ENCODE measurements around the gene SYT8.

SYT8 gene

DNA sequence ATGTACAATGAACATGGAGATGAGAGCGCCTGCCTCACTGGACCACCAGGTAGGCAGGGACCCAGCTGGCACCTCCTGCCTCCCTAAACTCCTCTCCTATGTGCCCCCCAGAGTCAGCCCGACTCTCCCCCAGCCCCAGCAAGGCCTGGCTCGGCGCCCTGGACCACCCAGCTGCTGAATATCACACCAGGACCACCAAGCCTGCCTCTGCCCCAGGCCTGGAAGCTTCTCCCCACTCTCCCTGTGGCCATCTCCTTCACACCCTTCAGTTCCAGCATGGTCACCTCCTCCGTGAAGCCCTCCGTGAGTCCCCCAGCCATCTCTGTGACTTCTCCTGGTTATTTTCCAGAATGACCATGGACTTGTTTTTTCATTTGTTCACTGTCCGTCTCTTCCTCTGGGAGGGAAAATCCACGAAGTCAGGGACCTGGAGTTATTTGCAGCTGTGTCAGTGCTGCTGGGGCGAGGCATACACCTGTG lies 11.7 kb downstream of the SYT8 start:
- DNase-seq = no peak

DNA sequence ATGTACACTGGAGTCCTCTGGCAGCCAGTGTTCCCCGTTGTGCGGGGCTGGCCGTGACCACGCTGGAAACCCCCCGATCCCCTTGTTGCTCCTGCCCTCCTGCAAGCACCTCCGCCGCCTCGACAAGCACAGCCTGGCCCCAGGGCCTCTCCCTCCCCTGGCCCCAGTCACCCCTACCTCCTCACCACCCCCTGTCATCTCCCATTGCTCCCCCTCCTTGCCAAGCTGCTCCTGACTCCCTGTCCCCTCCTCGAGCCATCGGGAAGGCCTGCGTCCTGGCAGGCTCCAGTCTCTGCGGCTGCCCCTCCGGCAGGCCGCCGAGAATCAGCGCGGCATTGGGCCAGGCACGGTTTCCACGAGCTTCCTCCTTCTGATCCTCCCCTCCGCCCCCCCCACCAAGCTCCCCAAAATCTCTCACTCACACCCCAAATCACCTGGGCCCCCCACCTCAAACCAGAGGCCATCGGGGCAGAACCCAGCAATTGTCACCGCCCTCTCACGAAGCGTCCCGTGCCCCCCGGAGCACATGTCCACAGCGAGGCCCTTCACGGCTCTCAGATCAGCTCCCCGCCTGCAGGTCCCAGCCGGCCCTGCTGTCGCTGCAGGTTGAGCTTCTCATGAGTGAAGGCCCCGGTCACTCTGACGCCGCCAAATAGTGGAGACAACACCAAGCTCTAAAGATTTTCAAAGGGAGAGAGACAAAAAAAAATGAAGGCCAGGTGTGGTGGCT lies 12.4 kb downstream of the SYT8 start:
- no peak for DNase-seq

DNA sequence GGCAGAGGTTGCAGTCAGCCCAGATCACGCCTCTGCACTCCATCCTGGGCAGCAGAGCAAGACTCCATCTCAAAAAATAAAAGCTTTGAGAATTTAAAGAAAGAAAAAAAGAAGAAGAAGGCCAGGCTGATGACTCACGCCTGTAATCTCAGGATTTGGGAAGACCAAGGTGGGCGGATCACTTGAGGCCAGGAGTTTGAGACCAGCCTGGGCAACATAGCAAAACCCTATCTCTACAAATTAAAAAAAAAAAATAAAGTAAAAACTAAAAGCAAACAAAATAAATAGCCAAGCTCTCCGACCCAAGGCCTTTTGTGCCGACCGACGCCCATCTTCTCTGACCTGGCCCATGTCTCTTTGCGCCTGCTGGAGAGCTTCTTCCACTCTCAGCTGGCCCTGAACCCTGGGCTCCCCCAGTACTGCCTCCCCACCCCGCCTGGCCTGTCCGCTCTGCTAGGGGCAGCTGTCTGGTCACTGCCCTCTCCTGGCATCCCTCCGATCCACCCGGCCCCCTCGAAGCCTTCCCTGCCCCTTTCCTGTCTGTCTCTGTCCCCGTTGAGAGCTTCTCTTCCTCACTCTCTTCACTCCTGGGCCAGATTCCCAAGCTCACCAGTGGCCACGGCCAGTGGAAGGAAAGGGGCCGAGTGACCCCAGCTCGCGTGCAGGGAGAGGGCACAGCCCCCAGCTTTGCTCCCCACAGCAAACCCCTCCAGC lies 13.3 kb downstream of the SYT8 start:
- DNase-seq = no peak

DNA sequence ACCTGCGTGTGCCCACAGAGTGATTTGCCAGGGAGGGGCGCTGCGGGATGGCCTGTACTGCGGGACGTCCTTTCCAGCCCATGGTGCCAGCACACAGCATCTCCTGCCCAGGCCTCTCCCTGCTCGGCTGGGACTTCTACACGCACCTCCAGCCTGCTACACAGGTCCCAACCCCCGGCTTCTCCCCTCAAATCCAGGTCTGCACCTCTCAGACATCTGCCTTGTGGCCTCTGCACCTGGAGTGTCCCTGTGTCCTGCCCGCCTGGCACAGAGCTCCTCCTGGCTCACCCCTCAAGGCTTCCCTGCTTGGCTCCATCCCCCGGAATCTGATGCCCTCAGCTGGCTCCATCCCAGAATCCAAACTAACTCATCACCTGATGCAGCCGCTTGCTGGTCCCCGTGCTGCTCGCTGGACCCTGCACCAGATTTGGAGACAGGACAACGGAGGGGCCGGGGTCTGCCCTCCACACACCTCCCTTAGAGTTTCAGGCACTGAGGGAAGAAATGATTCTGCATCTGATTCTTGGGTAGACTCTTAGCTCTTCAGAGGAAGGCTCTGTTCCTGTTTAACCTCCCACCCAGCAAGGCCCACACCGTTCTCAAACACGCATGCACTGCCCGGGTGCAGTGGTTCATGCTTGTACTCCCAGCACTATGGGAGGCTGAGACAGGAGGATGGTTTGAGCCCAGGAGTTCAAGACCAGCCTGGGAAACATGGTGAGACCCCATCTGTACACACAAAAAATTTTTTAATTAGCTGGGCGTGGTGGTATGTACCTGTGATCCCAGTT lies 14.0 kb downstream of the SYT8 start:
- DNase-seq = no peak

DNA sequence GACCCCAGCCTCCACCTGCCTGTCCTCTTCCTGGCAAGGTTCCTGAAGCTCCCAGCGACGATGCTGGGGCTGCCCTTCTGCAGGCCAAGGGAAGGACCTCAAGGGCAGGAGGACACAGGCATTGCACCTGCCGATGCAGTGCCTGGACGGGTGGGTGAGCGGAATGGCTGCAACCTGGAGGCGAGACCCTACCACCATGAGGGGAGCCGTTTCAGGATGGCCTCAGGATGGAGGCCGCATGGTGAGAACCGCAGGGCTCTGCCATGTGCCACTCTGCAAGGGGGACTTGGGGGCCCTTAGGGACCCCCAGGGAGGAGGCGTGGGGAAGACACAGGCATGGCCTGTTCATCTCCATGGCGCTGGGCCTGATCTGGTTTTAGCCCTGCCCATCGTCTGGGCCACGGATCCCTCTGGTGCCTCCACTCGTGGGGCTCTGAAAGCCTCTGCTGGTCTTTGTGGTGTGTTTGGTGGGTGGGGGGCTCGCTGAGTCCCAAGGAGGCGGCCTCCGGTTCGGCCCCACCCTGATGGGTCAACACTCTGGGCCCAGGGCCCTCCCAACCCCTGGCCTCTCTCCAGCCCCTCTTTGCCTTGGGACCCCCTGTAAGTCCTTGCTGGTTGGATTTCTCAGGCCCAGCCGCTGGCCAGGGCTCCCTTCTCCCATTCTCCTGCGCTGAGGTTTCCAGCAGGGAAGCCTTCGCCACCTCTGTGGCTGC lies 16.8 kb downstream of the SYT8 start:
- DNase-seq = no peak

DNA sequence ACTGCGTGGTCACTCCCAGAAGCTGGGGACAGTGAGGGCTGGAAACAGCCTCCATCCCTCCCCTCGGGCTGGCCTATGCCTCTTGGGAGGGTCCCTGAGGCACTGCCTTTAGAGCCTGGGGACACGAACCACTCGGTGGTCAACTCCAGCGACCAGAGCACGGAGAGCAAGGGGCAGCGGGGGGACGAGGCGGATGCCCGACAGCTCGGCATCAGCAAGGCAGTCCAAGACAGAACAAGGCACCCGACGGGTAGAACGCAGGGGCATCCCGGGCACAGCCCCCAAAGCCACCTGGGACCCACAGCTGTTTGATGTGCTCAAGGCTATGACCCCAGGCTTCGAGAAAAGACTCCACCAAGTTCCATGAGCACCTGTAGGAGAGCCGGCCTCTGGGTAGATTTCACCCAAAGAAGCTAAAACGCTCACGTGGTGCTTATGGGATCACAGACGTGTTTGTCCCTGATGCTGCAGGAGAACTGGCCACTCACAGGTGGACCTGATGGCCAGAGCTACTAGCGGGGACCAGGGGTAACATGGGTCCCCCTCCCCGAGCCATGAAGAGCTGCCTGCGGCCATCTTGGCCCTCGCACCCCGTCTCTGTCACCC lies 17.6 kb downstream of the SYT8 start:
- no peak for DNase-seq

DNA sequence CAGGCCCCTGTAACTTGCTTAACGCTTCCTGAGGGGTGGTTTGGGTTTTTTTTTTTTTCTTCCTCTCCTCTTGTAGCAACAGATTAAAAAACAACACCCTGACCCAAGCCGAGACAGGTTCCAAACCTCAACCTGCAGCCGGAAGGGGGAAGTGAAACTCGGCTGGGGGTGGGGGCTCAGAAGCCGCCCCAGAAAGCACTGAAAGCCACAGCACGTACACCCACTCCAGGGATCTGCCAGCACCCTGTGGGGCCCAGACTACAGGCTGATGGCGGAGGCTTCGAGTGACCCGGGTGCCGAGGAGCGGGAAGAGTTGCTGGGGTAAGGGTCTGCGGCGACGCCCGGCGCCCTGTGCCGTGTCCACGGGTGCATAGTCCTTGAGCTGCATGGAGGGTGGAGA lies 18.1 kb downstream of the SYT8 start, which contains the start of gene LSP1:
Gene LSP1 (plus strand): TSS at position 208 of the 400 bp plus-strand sequence. CDS start 61 bp downstream, at position 269.
- DNase-seq = peak; percentile 94

DNA sequence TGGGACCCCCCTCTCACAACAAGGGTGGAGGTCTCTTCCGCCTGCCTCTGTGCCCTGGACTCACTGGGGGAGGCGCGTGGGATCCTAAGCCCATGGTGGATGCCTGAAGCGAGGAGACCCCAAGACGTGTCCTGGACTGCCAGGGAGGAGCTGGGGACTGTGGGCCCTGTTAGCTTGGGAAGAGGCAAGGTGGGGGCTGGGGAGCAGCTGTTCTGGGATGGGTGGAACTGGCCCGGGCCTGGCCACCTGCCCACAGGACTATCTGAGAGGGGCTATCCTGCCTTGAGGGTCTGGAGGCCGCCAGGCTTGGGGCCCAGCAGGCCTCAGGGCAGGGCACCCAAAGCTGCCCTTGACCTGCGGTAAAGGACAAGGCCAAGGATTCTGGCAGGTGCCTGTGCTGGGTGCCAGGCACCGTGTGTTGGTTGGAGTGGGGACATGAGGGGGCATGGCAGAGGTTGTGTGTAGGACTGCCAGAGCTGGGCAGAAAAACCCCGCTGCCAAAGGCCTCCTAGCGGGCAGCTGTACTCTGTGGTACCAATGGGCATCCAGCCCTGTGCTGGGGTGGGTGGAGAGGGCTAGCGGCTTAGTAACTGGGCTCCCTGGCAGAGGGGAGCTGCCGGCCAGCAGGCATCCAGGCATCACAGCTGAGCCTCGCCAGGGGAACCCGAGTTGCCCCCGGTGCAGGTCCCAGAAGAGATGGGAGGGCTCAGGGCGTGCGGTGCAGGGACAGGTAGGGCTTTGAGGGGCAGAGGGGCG lies 18.8 kb downstream of the SYT8 start:
- DNase-seq = no peak

DNA sequence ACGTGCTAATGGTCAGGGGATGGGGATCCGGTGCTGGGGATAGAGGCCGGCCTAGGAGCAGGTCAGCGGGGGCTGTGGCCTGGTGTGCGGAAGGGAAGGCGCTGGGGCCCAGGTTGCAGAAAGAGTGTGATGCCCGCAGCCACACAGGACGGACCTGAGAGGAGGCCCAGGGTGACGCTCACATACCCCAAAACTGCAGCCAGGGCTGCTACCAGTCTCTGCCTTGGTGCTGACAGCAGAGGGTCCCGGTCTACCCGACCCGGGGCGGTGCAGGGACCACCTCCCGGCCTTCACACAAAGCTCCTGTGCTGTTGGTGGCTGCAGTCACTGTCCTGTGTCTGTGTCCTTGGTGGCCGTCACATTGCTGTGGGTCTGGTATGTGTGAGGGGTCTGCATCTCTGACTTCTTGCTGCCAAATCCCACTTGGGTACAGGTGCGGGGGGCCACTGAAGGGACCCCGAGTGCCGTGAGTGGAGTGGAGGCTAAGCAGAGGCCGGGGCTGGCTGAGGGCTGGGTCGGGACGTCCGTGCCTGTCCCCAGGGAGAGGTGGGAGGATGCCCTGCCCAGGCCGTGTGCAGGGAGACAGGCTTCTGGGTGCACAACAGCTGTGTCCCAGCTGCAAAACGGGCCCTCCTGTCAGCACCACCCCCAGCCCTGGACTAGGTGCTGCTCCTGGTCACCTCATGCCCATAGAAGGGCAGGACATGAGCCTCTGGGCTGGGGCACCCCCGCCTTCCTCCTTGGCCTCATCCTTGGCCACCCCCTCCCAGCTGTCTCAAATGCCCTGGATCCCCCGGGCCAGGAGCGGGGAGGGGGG lies 19.6 kb downstream of the SYT8 start:
- peak; percentile 29 for DNase-seq

DNA sequence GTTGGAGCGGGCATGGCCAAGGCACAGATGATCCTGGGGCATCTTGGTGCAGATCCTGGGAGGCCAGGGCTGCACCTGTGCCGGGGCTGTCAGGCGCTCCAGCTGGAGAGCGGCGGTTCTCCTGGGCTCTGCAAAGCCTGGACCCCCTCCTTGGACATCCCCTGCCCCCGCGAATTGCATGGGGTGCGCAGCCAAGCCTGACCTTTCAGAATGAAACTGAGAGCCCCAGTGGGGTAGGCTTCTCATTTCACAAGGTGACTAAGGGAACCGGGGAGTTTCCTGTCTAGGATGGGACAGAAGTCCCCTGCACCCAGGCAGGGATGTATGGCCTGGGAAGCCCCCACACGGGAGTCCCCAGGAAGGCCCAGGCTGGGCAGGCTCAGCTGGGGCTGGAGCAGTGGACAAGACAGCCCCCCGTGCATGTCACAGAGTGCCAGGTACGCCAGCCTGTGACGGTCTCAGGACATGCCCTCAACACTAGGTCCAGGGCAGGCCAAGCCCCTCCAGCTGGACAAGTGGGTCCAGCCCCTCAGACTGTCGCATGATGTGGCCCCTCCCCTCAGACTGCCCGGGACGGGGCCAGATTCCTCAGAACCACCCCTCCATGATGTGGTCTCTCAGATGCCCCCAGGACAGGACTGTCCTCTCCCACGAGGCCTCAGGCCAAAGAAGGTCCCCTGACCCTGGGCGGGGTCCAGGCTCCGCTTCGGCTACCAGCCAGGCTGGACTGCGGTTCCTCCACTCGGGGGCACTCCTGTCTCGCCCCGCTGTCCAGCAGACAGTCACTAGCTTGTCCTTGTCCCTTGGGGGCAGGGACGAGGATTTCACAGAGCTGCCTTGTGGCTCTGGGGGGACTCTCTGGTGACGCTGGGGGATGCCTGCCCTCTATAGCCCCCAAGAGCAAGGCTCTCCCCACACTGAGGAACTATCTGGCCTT lies 20.4 kb downstream of the SYT8 start:
- DNase-seq = peak; percentile 77

DNA sequence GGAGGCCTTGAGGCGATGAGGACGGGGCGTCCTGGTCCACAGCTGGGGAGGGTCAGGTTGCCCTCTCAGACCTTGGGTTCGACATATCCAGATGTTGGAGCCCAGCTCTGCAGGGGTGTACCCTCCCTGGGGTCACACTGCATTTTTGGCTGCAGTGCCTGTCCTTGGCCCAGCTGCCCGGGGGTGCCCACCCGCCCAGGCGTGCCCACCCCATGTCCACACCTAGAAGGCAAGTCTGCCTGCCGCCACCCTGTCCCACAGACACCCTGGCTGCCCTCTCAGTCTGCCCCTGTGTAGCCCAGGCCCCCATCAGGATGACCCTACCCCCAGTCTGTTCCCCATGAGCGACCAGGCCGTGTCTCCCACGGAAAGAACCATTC lies 21.1 kb downstream of the SYT8 start:
- DNase-seq = no peak

DNA sequence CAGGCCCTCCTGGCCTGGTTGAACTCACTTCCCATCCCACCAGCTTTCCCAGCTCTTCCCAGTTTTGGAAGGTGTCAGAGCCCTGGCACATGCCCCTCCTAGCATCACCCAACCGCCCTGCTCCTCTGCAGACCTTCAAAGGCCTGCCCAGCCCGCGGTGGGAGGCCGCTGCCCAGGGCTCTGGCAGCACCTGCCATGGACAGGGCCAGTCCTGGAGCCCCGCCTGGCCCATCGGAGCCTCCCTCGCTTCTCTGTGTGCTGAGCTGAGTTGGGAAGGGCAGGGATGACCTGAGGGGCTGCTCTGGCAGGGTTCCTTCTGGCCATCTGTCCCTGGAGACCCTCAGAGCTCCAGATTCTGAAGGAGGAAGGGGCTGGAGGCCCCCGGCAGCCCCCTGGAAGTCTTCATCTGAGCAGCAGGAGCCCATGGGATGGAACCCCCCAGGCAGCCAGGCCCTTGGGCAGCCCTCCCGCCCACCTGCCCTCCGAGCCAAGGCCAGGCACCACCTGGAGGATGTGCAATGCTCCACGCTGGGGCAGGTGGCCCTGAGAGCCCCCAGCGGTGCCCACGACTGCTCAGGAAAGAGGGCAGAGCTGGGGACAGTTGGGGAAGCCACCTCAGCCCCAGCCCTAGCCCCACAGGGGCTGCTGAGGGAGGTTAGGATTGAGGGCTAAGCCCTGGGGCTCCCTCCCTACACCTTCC lies 21.7 kb downstream of the SYT8 start:
- no peak for DNase-seq

DNA sequence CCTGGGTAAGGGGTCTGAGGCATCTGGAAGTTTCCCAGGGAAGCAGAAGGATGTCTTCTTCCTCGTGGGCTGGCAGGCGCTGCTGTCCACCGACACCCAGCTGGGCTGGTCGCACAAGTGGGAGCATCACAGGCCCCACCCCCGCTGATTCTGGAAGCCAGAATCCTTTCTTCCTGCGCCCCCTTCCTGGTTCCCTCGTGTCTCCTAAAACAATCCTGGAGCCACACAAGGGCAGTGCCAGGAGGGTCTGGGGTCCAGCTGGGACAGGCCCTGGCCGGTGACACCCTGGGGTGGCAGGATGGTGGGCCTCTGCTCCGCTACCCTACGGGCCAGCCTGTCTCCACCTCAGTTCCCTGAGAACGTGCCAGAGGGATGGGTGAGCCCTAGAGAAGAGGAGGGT lies 22.3 kb downstream of the SYT8 start:
- DNase-seq = no peak

DNA sequence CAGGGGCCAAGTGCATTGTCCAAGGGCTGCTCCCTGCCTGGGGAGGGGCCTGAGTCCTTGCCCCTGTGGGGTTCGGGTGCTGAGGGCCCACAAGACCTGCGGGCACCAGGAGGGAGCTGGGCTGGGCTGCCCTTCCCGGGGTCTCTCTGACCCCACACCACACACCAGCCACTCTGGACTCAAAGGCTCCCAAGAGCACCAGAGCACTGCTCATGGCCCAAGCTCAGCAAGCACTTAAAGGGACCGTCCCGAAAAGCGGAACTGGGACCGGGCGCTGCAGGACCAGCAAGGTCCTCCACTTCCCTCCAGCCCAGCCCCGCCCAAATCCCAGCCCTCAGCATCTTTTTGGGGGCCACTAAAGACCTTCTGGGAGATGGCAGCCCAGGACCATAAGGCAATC lies 23.4 kb downstream of the SYT8 start:
- no peak for DNase-seq

DNA sequence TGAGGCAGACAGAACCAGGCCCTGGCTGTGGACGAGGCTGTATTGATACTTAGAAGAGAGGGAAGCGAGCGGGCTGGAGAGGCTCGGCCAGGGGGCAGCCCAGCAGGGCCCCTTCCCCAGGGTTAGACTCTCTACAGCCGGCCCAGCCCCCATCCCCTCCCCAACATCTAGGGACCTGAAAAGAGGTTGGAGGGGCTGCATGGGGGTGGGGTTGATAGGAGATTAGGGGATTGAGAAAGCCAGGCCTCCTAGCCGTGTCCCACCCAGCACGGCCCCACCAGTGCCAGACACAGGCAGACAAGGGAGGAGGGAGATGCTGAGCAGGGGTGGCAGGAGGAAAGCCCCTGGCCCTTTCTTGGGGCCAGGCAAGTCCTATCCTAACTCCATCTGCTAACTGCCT lies 23.8 kb downstream of the SYT8 start:
- no peak for DNase-seq

DNA sequence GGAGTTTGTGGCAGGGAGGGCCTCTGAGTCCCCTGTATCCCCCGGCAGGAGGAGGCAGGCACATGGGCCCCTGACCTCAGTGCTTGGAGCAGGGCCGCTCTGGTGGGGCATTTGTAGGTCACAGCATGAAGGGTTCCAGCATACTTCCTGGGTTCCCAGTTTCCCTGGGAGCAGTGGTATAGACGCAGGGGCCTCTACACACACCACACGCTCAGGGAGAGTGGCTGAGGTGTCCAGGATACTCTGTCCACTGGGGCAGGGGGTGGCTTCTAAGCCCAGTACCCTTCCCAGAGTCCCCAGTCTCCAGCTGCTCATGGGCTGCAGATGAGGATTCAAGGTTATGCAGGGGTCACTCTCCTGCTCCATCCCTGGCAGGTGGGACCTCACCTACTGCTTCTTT lies 24.2 kb downstream of the SYT8 start:
- no peak for DNase-seq

DNA sequence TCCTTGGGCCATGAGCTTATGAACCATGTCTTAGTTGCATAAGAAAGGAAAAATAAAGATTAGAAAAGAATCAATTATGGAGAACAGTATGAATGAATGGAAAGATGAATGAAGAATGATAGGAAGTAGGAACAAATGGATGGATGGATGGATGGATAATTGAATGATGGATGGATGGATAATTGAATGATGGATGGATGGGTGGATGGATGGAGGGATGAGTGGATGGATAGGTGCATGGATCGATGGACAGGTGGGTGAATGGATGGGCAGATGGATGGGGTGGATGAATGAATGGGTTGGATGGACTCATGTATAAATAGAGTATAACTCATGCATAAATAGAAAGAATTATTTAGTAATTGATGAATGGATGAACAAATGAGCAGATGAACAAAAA lies 25.3 kb downstream of the SYT8 start:
- DNase-seq = no peak

DNA sequence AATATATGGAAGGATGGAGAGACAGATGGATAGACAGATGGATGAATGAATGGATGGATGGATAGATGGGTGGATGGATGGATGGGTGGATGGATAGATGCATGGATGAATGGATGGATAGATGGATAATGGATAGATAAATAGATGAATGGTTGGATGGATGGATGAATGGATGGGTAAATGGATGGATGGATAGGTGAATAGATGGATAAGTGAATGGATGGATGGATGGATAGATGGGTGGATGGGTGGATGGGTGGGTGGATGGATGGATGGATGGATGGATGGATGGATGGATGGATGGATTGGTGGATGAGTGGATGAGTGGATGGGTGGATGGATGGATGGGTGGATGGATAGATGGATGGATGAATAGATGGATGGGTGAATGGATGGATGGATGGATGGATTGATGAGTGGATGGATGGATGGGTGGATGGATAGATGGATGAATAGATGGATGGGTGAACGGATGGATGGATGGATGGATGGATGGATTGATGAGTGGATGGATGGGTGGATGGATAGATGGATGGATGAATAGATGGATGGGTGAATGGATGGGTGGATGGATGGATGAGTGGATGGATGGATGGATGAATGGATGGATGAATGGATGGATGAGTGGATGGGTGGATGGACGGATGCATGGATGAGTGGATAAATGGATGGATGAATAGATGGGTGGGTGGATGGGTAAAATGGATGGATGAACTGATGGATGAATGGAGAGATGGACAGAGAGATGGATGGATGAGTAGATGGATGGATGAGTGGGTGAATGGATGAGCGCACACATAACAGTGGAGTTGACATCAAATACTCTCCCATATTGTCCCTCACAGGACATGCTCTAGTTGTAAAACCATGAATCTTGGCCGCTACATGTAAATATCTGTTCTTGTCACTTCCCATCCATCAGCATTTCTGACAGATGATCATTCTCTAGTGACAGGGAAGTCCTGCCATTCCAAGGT lies 26.9 kb downstream of the SYT8 start:
- DNase-seq = no peak

Measured in activated CD4-positive, alpha-beta T cell treated with anti-CD3 and anti-CD28 coated beads, Interleukin-2, amount 50 U/mL, for 16 hours (primary cell).